ENCODE results near the gene ORMDL3.
"Not testable (repeated sequence)": the region's sequence is repeated elsewhere in the genome, so short reads cannot be mapped to it uniquely, and the experiment has no call there.

The ORMDL3 gene

GRCh38 chr17:39949028-39949427 is 21.6 kb upstream of the ORMDL3 start:
- no peak for DNase-seq (ENCODE audit: low read depth in 2 of 2)

GRCh38 chr17:39948489-39948828 is 21.1 kb upstream of the ORMDL3 start:
- not testable (repeated sequence) for DNase-seq (ENCODE audit: low read depth in 2 of 2)

- DNase-seq (ENCODE audit: low read depth in 2 of 2) = no peak
Measured at GRCh38 chr17:39946551-39947330, 19.3 kb upstream of the ORMDL3 start.

- DNase-seq (ENCODE audit: low read depth in 2 of 2) = no peak
Measured at GRCh38 chr17:39944393-39944711, 17.0 kb upstream of the ORMDL3 start.

DNA sequence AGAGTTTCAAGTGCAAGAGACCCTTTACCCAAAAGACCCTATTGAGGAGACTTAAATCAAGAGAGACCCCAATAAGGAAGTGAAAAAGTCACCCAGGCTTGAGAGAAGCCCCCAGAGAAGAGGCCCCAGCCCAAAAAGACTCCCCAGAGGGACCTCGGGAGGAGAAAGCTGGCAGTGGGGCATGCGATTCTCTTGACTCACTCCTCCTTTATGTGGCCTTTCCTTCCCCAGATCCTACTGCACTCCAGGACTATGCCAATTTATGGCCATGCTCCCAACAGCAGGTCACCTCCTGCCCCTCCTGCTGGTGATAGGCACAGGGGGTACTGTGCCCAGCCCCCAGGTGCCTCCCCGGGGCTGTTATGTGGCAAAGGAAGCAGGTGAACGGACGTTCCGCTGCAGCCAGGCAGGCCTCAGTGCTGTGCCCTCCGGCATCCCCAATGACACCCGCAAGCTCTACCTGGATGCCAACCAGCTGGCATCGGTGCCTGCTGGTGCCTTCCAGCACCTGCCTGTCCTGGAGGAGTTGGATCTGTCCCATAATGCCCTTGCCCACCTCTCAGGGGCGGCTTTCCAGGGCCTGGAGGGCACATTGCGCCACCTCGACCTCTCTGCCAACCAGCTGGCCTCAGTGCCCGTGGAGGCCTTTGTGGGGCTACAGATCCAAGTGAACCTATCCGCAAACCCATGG is 16.4 kb upstream of the ORMDL3 start:
- no peak for DNase-seq (ENCODE audit: low read depth in 2 of 2)

GRCh38 chr17:39939588-39940419 is 12.4 kb upstream of the ORMDL3 start:
- DNase-seq (ENCODE audit: low read depth in 2 of 2) = peak; percentile 56 to 59

DNA sequence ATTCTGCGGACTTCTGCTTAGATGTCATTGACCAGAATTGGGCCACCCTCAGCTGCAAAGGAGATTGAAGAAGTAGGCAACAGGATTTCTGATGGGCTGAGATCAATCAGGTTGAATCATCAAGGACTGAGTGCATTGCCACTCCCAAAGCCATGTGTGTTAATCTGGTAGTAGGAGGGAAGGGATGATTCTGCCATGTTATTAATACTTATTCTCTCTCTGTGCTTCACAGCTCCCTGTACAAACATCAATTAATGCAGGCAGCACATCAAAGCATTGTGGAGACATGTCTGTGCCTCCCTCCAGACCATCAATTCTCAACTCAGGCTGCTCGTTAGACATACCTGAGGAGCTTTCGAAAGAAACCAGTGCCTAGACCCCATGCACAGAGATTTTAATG is 11.7 kb upstream of the ORMDL3 start:
- DNase-seq (ENCODE audit: low read depth in 2 of 2) = no peak

DNA sequence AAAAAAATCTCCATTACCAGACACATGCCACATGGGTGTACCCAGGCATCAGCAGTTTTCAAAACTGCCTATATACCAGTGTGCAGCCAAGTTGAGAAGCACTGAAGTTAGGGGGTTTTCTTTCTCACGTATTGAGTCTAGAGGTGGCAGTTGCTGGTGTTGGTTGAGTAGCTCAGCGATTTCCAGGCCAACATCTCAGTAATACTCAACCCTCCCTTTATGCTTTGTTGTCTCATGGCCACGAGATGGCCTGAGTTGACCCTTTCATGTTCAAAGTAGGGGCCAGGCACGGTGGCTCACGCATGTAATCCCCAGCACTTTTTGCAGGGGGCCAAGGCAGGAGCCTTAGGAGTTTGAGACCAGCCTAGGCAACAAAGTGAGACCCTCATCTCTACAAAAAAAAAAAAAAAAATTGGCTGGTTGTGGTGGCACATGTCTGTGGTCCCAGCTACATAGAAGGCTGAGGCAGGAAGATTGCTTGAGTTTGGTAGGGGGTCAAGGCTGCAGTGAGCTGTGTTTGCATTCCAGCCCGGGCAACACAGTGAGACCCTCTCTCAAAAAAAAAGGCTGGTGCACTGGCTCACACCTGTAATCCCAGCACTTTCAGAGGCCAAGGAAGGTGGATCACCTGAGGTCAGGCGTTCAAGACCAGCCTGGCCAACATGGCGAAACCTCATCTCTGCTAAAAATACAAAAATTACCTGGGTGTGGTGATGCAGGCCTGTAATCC is 10.9 kb upstream of the ORMDL3 start:
- no peak for DNase-seq (ENCODE audit: low read depth in 2 of 2)

GRCh38 chr17:39937447-39937846 is 10.0 kb upstream of the ORMDL3 start:
- DNase-seq (ENCODE audit: low read depth in 2 of 2) = no peak

DNA sequence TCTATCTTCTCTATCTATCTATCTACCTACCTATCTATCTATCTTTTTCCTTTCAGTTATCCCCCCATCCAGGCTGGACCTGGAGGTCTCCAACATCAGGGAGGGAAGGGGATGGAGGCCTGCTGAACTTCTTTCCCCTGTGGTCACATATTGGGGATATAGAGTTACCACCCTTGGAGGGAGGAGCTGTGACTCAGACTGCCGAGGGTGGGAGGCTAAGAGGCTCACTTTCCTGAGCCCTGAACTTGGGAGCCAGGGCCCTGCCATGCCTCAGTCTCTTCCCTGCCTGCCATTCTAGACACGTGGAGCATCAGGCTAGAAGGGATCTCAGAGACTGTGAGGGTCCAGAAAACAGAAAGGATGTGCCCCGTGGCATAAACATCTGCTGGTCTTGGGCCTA is 8.5 kb upstream of the ORMDL3 start:
- no peak for DNase-seq (ENCODE audit: low read depth in 2 of 2)

- DNase-seq (ENCODE audit: low read depth in 2 of 2) = no peak
Measured at GRCh38 chr17:39934324-39934723, 6.9 kb upstream of the ORMDL3 start.

GRCh38 chr17:39933912-39934311 is 6.5 kb upstream of the ORMDL3 start:
- DNase-seq (ENCODE audit: low read depth in 2 of 2) = no peak

GRCh38 chr17:39929646-39930407 is 2.4 kb upstream of the ORMDL3 start:
- DNase-seq (ENCODE audit: low read depth in 2 of 2) = peak; percentile 61 to 71

GRCh38 chr17:39928858-39929645 is 1.7 kb upstream of the ORMDL3 start:
- DNase-seq (ENCODE audit: low read depth in 2 of 2) = peak; percentile 84 to 86

- DNase-seq (ENCODE audit: low read depth in 2 of 2) = no peak
Measured at GRCh38 chr17:39927929-39928857, 792 bp upstream of the ORMDL3 start.

DNA sequence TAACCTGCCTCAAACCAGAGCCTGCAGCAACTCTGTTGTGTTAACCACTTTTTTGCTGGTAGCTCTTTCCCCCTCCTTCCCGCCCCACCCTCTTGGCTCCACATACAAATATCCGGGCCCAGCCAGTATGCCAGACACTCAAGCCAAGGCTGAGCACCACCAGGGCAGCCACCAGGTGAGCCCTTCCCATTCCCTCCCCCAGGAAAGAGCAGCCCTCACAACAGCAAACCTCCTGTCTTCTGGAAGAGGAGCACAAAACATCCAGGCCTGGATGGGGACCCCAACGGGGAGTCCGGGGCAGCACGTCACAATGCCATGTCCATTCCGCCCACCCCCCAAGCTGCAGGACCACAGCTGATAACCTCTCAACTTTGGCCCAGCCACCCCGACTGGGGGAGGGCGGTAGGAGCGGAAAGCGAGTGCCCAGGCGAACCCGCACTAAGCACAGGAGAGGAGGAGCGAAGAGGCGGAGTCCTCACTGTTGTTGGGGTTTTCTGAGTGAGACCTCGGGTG is 757 bp downstream of the ORMDL3 start:
- no peak for DNase-seq (ENCODE audit: low read depth in 2 of 2)

DNA sequence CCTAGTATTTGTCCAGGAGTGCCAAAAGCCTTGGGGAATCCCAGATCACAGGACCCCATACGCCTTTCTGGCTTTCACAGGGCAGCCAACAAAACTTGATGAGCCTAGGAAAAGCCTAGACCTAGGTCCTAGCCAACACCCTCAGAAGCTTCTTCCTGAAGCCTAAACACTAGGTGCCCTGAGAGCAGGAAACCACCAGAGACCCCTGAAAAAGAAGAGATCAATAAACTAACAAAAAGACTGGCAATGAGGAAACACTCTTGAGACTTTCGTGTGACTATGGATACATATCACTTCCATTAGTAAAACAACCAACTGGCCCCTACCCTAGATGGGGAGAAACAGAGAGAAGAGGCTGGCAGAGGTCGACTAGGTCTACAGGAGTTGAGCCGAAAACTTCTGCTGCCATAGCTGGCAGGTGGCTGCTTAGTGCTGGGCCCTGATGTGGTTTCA is 1.2 kb downstream of the ORMDL3 start:
- DNase-seq (ENCODE audit: low read depth in 2 of 2) = no peak

GRCh38 chr17:39925282-39926134 is 1.9 kb downstream of the ORMDL3 start:
- DNase-seq (ENCODE audit: low read depth in 2 of 2) = no peak
